Heart left ventricle (tissue), 13 donors: Measurements from ENCODE around the gene KRT16.

Experiments used
- CTCF ChIP-seq, 12 donors: fragments of 200-600 bp; sonication (generic) in 4 of 12; IDR thresholded peaks; one replicate each; pipeline versions ENCODE4 v1.5.0 to v1.8.0; 2018 to 2022; ENCODE audit warnings: antibody characterized with exemption in 12 of 12, mild to moderate bottlenecking in 5 of 12
- POLR2A ChIP-seq, 2 donors: fragments of 450-650 bp; IDR thresholded peaks; one replicate each; pipeline ENCODE4 v1.6.1; 2017; ENCODE audit warnings: antibody characterized with exemption in 2 of 2, mild to moderate bottlenecking in 2 of 2, moderate library complexity in 2 of 2
- donor health status: ischemic (EF 13 %, LVEDD 7.1; RV severe dilation, severe dysfunction).
- donor health status: DM: no; HTN: yes; CAD: no.
- donor health status: DM: no; HTN: no; CAD: no.
- donor health status: ischemic (EF 25% LVEDD 6.9; RV normal size, moderate dysfunction).
- donor health status: ischemic (EF 25% LVEDD 5.7; RV mildly dilated, moderate dysfunction).
- donor health status: ischemic (EF 35%, LVEDD 5.7; RV mildly dilated, moderate dysfunction).
- donor health status: nonischemic (EF 11% LVEDD 7.7; RV severe dilation, severe dysfunction).
- donor health status: DM: yes; HTN: yes; CAD: no.
- donor health status: PGD.
- donor health status: ischemic (EF 29% LVEDD 5.4; RV normal size, mild dysfunction).
- donor health status: nonischemic (EF 23%, LVEDD 6.1; RV moderate dilation, normal function).

GRCh38 chr17:41654678-41655607 lies 42.4 kb upstream of the KRT16 start:
- TF ChIP-seq CTCF (IDR thresholded peaks at IDR 0.05) (no peak), POLR2A (IDR thresholded peaks at IDR 0.05) (no peak)
